GM12878 (cell line): ENCODE measurements around the gene FRMD5. TPM values are rescaled to one million over a fixed set of nuclear protein-coding genes. Genes with fewer than 3 reads are reported as not detected.

ENCODE experiments used
- ATAC-seq: fragments of 200-7000 bp; cut with Tn5 transposase; 3 replicates; pipeline ENCODE4 v1.9.1; 2020; ENCODE audit warnings: mild to moderate bottlenecking, moderate library complexity
- BruUV-seq: library from RNA; stranded (reverse); fragments of 400-500 nt; replicated peaks from 2 replicates; lab custom pipeline; 2021; lab: Mats Ljungman, UMichigan
- CTCF ChIA-PET: fragments of 300-600 bp; sonication (Branson Sonifier 250); formaldehyde crosslinking; extraction: SDS; loops from one replicate; lab custom pipeline; 2021; ENCODE audit warnings: inconsistent platforms; lab: Yijun Ruan, JAX
- POLR2A ChIA-PET: fragments of 350-600 bp; formaldehyde crosslinking; extraction: SDS; loops from one replicate; lab custom pipeline; 2021; ENCODE audit warnings: inconsistent platforms; lab: Charles Lee
- RAD21 ChIA-PET: fragments of 300-600 bp; sonication (Branson Sonifier 250); formaldehyde crosslinking; loops from one replicate; lab custom pipeline; 2023; ENCODE audit warnings: antibody characterized with exemption; ENCODE audit not compliant: unreplicated experiment; lab: Charles Lee
- SMC1A ChIA-PET: fragments of 300-600 bp; sonication (Branson Sonifier 250); formaldehyde crosslinking; loops from one replicate; lab custom pipeline; 2023; ENCODE audit not compliant: unreplicated experiment, uncharacterized antibody; lab: Charles Lee
- DNase-seq: peaks from one replicate; pipeline ENCODE4 v3.0.0-alpha.2; 2011; ENCODE audit warnings: low read depth, low spot score
- FAIRE-seq: peaks from 3 replicates; lab custom pipeline; 2011; peaks lifted over from hg19 to GRCh38; lab: Jason Lieb, UNC
- H2AFZ ChIP-seq: 2 replicates; pipeline ENCODE4 v1.6.0; 2011; ENCODE audit warnings: low read depth, low read length, control low read depth; ENCODE audit not compliant: control insufficient read depth
- H3K27ac ChIP-seq: 2 replicates; pipeline ENCODE4 v1.5.1; 2011; ENCODE audit warnings: control low read depth; ENCODE audit not compliant: control insufficient read depth, insufficient read depth
- H3K27me3 ChIP-seq, 2 experiments: replicated peaks in 1 of 2; 2 replicates each; pipeline versions ENCODE4 v1.6.0 to v1.6.1; 2011; ENCODE audit warnings: low read length in 1 of 2; ENCODE audit not compliant: control insufficient read depth in 2 of 2, insufficient read depth in 2 of 2
- H3K36me3 ChIP-seq, 2 experiments: 2 replicates each; pipeline ENCODE4 v1.5.1; 2011; ENCODE audit warnings: low read length in 1 of 2; ENCODE audit not compliant: control insufficient read depth in 2 of 2, insufficient read depth in 2 of 2
- H3K4me1 ChIP-seq: 2 replicates; pipeline ENCODE4 v1.6.1; 2011; ENCODE audit warnings: mild to moderate bottlenecking, low read length, moderate library complexity, mixed read lengths; ENCODE audit not compliant: control insufficient read depth, insufficient read depth
- H3K4me2 ChIP-seq: 2 replicates; pipeline ENCODE4 v1.6.0; 2011; ENCODE audit warnings: control low read depth; ENCODE audit not compliant: control insufficient read depth, insufficient read depth
- H3K4me3 ChIP-seq: fragments of 200-600 bp; sonication (generic); 2 replicates; pipeline ENCODE4 v1.5.1; 2016
- H3K79me2 ChIP-seq: 2 replicates; pipeline ENCODE4 v1.6.0; 2011; ENCODE audit warnings: low read length; ENCODE audit not compliant: control insufficient read depth, insufficient read depth
- H3K9ac ChIP-seq: 2 replicates; pipeline ENCODE4 v1.8.0; 2011; ENCODE audit warnings: low read length, control low read depth, mixed read lengths; ENCODE audit not compliant: control insufficient read depth, insufficient read depth
- H3K9me3 ChIP-seq: replicated peaks from 3 replicates; pipeline ENCODE4 v1.5.1; 2011; ENCODE audit warnings: mild to moderate bottlenecking, low read length; ENCODE audit not compliant: control insufficient read depth, insufficient read depth
- H4K20me1 ChIP-seq: 2 replicates; pipeline ENCODE4 v1.6.0; 2011; ENCODE audit not compliant: control insufficient read depth, insufficient read depth
- BCL11A ChIP-seq: IDR thresholded peaks from 2 replicates; pipeline ENCODE4 v1.6.1; 2011; ENCODE audit warnings: low read depth, low read length
- CBFB ChIP-seq: IDR thresholded peaks from 2 replicates; pipeline ENCODE4 v1.6.1; 2016; ENCODE audit warnings: antibody characterized with exemption, low read depth
- CBX3 ChIP-seq: fragments of 200-600 bp; sonication (generic); IDR thresholded peaks from 2 replicates; pipeline ENCODE4 v1.6.1; 2016; ENCODE audit warnings: low read depth, borderline replicate concordance
- FOS ChIP-seq: IDR thresholded peaks from 3 replicates; pipeline ENCODE4 v1.6.1; 2011; ENCODE audit warnings: borderline replicate concordance; ENCODE audit not compliant: insufficient read length; ENCODE audit errors: extremely low read depth
- HDAC6 ChIP-seq: fragments of 200-600 bp; sonication (generic); IDR thresholded peaks from one replicate; pipeline ENCODE4 v1.8.0; 2017; ENCODE audit warnings: antibody characterized with exemption; ENCODE audit not compliant: unreplicated experiment
- NFYA ChIP-seq: IDR thresholded peaks from 2 replicates; pipeline ENCODE4 v1.6.1; 2011; ENCODE audit warnings: low read depth, mild to moderate bottlenecking, low read length, improper control_type of control experiment, borderline replicate concordance
- NR2F1 ChIP-seq: fragments of 450-650 bp; conservative IDR thresholded peaks from 2 replicates; pipeline ENCODE4 v1.6.1; 2017; ENCODE audit warnings: mild to moderate bottlenecking
- SIX5 ChIP-seq: IDR thresholded peaks from 2 replicates; pipeline ENCODE4 v1.6.1; 2011; ENCODE audit warnings: mild to moderate bottlenecking, low read depth, low read length, moderate library complexity; ENCODE audit not compliant: severe bottlenecking
- SMAD1 ChIP-seq: fragments of 450-650 bp; IDR thresholded peaks from 2 replicates; pipeline ENCODE4 v1.6.1; 2018; ENCODE audit warnings: mild to moderate bottlenecking, low read depth; ENCODE audit not compliant: partially characterized antibody
- SPI1 ChIP-seq: IDR thresholded peaks from 2 replicates; pipeline ENCODE4 v1.6.1; 2011; ENCODE audit warnings: low read depth, mild to moderate bottlenecking, low read length, moderate library complexity, borderline replicate concordance; ENCODE audit not compliant: insufficient read depth
- SREBF1 ChIP-seq: IDR thresholded peaks from 2 replicates; pipeline ENCODE4 v1.6.1; 2012; ENCODE audit warnings: mild to moderate bottlenecking, low read length
- SRF ChIP-seq, 2 experiments: IDR thresholded peaks; 2 replicates each; pipeline ENCODE4 v1.6.1; 2011; ENCODE audit warnings: low read depth in 2 of 2, low read length in 2 of 2, mild to moderate bottlenecking in 1 of 2, moderate library complexity in 1 of 2
- WGBS: methylation state at CpG from one replicate; pipeline ENCODE4 v1.1.6; 2016; ENCODE audit warnings: low lambda C conversion rate; ENCODE audit not compliant: insufficient replicate concordance, insufficient coverage; ENCODE audit errors: missing lambda C conversion rate; 5-methylcytosine and 5-hydroxymethylcytosine counted together
- in situ Hi-C: fragments of 300-500 bp; cut with MboI; formaldehyde crosslinking; loops from 9 replicates; pipeline ENCODE4 v1.14.3; 2018; ENCODE audit warnings: mixed read lengths
- intact Hi-C: fragments of 100-400 bp; cut with micrococcal nuclease; formaldehyde crosslinking; loops from one replicate; pipeline ENCODE4 v1.14.2; 2022; ENCODE audit not compliant: unreplicated experiment
- polyA plus RNA-seq, 11 experiments: library from polyadenylated mRNA; depleted of rRNA in 4 of 11; unstranded in 6 of 11; stranded (reverse) in 5 of 11; fragments of >200 nt; fragmentation: Nextera tagmentation in 4 of 11; fragmentation: Illumina TruSeq in 1 of 11; extraction: Ambion mirVana in 4 of 11; extraction: Trizol in 1 of 11; gene quantifications; 1 replicate in 1 of 11; 2 replicates in 10 of 11; pipeline versions ENCODE4 v1.2.1 to v1.2.3, GENCODE V29; 2011 to 2016; ENCODE audit warnings: inconsistent platforms in 2 of 11, missing spikeins in 2 of 11, low read depth in 1 of 11
- total RNA-seq, 4 experiments: library from RNA; depleted of rRNA in 3 of 4; stranded (reverse); fragments of >200 nt in 3 of 4; fragmentation: Illumina TruSeq in 1 of 4; extraction: Trizol in 1 of 4; gene quantifications; 2 replicates each; pipeline versions ENCODE4 v1.2.1 to v1.2.3, GENCODE V29; 2013 to 2021
- TF ChIP-seq, protein P1 (sequence below): fragments of 450-650 bp; IDR thresholded peaks from 2 replicates; pipeline ENCODE4 v1.6.1; 2016; ENCODE audit warnings: mild to moderate bottlenecking
- TF ChIP-seq, protein P2 (sequence below): fragments of 450-650 bp; IDR thresholded peaks from 2 replicates; pipeline ENCODE4 v1.6.1; 2017; ENCODE audit warnings: antibody characterized with exemption, mild to moderate bottlenecking, moderate library complexity
- TF ChIP-seq, protein P3 (sequence below): IDR thresholded peaks from 2 replicates; pipeline ENCODE4 v1.6.1; 2011; ENCODE audit warnings: borderline replicate concordance, low read depth, mild to moderate bottlenecking, moderate library complexity, low read length; ENCODE audit not compliant: insufficient read depth, poor library complexity, severe bottlenecking
- TF ChIP-seq, protein P4 (sequence below): IDR thresholded peaks from 2 replicates; pipeline ENCODE4 v1.6.1; 2012; ENCODE audit warnings: low read length, inconsistent platforms

Gene FRMD5
- total and polyA plus RNA-seq, 10 of the 15 experiments (the other 5 are each of a cell fraction or from before 2014, with no cell fraction given) = 0.26 to 6.4 (median 0.68) TPM; not detected in 1

DNA sequence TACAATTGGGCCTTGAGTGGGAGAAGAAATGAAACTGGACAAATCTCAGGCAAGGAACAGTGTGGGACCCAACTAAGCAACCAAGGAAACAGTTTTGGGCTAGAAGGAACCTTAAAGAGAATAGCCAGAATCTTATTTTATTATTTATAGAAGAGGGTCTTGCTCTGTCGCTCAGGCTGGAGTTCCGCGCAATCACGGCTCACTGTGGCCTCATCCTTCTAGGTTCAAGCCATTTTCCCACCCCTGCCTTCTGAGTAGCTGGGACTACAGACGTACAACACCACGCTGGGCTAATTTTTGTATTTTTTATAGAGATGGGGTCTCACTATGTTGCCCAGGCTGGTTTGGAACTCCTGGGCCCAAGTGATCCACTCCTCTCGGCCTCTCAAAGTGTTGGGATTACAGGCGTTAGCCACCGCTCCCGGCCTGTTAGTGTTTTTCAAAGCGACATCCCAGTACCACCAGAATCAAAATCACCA, 369.0 kb downstream of the FRMD5 start:
- Histone ChIP-seq H3K79me2 (peaks cover 80% of the 10 kb centered on the region), H3K9me3 (no peaks in the 10 kb centered on the region), H3K4me3 (0 out of 2 replicates have a peak overlapping the region, but pooled peaks have one; percentile 23), H4K20me1 (no peaks in the 10 kb centered on the region), H3K4me1 (peaks cover 18% of the 10 kb centered on the region), H3K9ac (peak overlapping the region; percentile 83), H3K36me3 (no peaks in the 10 kb centered on the region), H3K4me2 (peak overlapping the region; percentile 49), H3K27me3 (no peaks in the 10 kb centered on the region), H2AFZ (peak overlapping the region; percentile 92), H3K27ac (peak overlapping the region; percentile 83)
- SMC1A ChIA-PET = interaction anchor here (1.3 to 2.6 kb wide), 4 partner anchors 11 to 30 kb away, joined by 3 to 34 read pairs (median 8); partner anchors contain the start of genes HYPK and SERINC4
- no peak for FAIRE-seq
- no peak for ATAC-seq
- DNase-seq = no peak
- RAD21 ChIA-PET = interaction anchor here (0.5 to 3.4 kb wide), 4 partner anchors 17 to 151 kb away, joined by 3 to 27 read pairs (median 8); partner anchors contain the start of gene ELL3
- no TSS peak for BruUV-seq
- intact Hi-C loops = loop anchor here (5.0 kb wide), 2 partner anchors 34 to 49 kb away; partner anchors contain the start of genes ELL3 and SERF2
- POLR2A ChIA-PET = interaction anchor here (4.5 to 6.3 kb wide), 2 partner anchors 15 to 36 kb away, joined by 59 to 74 read pairs; partner anchors contain the start of gene SERF2
- 99% methylated on average over 11 of the region's 11 CpGs for WGBS
- CTCF ChIA-PET = interaction anchor here (1.2 kb wide), 1 partner anchor 22 kb away, joined by 3 read pairs; no protein-coding TSS in a partner anchor
- in situ Hi-C loops = no loop called here
- TF ChIP-seq, protein P1, sequence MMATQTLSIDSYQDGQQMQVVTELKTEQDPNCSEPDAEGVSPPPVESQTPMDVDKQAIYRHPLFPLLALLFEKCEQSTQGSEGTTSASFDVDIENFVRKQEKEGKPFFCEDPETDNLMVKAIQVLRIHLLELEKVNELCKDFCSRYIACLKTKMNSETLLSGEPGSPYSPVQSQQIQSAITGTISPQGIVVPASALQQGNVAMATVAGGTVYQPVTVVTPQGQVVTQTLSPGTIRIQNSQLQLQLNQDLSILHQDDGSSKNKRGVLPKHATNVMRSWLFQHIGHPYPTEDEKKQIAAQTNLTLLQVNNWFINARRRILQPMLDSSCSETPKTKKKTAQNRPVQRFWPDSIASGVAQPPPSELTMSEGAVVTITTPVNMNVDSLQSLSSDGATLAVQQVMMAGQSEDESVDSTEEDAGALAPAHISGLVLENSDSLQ = no peak
- no peak for TF ChIP-seq NR2F1
- no peak for TF ChIP-seq CBFB
- no peak for TF ChIP-seq SPI1
- TF ChIP-seq HDAC6 = no peak
- no peak for TF ChIP-seq SRF (IDR thresholded peaks at IDR 0.05; ENCODE audit: low read depth in 2 of 2, low read length in 2 of 2)
- TF ChIP-seq FOS = no peak
- TF ChIP-seq SIX5 = no peak
- TF ChIP-seq, protein P2, sequence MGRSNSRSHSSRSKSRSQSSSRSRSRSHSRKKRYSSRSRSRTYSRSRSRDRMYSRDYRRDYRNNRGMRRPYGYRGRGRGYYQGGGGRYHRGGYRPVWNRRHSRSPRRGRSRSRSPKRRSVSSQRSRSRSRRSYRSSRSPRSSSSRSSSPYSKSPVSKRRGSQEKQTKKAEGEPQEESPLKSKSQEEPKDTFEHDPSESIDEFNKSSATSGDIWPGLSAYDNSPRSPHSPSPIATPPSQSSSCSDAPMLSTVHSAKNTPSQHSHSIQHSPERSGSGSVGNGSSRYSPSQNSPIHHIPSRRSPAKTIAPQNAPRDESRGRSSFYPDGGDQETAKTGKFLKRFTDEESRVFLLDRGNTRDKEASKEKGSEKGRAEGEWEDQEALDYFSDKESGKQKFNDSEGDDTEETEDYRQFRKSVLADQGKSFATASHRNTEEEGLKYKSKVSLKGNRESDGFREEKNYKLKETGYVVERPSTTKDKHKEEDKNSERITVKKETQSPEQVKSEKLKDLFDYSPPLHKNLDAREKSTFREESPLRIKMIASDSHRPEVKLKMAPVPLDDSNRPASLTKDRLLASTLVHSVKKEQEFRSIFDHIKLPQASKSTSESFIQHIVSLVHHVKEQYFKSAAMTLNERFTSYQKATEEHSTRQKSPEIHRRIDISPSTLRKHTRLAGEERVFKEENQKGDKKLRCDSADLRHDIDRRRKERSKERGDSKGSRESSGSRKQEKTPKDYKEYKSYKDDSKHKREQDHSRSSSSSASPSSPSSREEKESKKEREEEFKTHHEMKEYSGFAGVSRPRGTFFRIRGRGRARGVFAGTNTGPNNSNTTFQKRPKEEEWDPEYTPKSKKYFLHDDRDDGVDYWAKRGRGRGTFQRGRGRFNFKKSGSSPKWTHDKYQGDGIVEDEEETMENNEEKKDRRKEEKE = no peak
- no peak for TF ChIP-seq SREBF1
- TF ChIP-seq BCL11A = no peak
- no peak for TF ChIP-seq SMAD1
- TF ChIP-seq CBX3 = no peak
- TF ChIP-seq, protein P3, sequence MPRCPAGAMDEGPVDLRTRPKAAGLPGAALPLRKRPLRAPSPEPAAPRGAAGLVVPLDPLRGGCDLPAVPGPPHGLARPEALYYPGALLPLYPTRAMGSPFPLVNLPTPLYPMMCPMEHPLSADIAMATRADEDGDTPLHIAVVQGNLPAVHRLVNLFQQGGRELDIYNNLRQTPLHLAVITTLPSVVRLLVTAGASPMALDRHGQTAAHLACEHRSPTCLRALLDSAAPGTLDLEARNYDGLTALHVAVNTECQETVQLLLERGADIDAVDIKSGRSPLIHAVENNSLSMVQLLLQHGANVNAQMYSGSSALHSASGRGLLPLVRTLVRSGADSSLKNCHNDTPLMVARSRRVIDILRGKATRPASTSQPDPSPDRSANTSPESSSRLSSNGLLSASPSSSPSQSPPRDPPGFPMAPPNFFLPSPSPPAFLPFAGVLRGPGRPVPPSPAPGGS = no peak
- TF ChIP-seq, protein P4, sequence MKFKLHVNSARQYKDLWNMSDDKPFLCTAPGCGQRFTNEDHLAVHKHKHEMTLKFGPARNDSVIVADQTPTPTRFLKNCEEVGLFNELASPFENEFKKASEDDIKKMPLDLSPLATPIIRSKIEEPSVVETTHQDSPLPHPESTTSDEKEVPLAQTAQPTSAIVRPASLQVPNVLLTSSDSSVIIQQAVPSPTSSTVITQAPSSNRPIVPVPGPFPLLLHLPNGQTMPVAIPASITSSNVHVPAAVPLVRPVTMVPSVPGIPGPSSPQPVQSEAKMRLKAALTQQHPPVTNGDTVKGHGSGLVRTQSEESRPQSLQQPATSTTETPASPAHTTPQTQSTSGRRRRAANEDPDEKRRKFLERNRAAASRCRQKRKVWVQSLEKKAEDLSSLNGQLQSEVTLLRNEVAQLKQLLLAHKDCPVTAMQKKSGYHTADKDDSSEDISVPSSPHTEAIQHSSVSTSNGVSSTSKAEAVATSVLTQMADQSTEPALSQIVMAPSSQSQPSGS = no peak
- no peak for TF ChIP-seq NFYA
